HuH-7.5 (cell line): ENCODE results near the gene CALML3.

Experiments
- DNase-seq: peaks from one replicate; pipeline ENCODE4 v3.0.0; 2011; ENCODE audit warnings: low spot score

The CALML3 gene

DNA sequence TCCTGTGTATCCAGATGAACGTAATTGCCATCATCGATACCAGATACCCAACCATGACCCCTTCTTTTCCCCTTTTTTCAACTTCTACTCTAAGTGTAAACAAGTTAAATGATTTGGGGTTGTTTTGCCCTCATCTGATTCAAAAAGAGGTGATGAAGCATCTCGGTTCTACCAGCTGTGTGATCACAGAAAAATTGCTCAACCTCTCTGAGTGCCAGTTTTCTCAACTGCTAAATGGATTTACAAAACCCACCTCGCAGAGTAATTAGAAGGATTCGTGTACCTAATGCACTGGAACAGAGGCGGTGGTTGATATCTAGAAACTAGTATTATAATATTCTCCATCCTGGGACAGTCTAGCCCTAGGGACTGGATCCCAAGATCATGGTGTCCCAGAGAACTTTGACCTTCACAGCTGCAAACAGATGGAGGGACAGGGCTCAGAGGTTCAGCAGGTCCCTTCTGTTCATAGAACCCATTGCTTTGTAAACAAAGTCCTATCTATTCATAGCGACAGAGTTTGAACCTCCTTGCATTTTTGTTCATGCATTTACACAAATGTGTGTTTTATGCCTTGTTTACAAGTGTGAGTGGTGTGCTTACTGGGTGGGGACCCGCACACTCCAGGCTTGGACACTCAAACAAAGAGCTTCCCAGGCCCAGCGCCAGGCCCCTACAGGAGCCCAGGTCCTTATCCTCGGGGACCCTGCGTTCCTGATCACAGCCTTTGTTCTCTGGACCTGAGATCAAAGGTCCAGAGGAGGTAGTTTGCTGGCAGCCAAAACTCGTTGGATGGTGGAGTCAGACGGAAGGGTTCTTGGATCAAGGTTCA is 46.4 kb downstream of the CALML3 start:
- DNase-seq = no peak

DNA sequence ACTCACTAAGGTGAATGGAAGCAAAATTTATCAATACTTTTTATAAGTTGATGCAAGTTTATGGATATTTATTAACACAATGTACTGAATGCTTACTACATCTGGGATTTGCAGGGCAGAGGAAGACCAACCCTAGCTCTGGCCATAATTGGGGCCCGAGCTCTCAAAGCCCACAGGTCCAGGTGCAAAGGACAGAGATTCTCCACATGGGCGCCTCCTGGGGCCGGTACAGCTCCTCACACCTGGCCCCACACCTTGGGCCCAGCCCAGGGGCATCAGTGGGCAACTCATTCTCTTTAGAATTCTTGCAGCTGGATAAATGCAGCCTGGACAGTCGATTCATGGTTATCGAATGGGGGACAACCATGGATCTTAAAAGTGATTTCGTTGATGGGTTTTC is 47.1 kb downstream of the CALML3 start:
- DNase-seq = no peak

DNA sequence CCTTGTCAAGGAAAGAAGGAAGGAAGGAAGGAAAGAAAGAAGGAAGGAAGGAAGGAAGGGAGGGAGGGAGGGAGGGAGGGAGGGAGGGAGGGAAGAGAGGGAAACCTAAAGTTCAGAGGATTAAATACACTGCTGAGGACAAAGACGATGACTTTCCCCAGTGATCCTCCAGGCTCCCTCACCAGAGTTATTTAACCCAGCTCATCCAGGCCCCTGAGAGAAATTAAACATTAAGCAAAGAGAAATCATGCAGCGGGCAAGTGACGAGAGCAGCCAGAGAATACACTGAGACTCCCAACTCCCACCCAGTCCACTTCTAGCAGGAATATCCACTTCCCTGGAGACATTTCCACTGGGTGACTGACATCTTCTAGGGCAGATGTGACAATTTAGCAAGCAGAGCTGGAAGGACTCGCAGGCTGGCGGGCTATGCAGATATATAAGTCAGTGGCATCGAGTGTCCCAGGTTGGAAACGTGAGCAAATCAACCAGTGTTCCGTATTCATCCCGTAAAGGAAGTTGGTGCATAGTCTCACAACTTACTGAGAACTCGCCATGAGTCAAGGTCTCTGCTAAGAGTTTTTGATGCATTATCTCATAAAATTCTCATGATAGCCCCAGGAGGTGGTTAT is 48.7 kb downstream of the CALML3 start:
- DNase-seq = no peak

DNA sequence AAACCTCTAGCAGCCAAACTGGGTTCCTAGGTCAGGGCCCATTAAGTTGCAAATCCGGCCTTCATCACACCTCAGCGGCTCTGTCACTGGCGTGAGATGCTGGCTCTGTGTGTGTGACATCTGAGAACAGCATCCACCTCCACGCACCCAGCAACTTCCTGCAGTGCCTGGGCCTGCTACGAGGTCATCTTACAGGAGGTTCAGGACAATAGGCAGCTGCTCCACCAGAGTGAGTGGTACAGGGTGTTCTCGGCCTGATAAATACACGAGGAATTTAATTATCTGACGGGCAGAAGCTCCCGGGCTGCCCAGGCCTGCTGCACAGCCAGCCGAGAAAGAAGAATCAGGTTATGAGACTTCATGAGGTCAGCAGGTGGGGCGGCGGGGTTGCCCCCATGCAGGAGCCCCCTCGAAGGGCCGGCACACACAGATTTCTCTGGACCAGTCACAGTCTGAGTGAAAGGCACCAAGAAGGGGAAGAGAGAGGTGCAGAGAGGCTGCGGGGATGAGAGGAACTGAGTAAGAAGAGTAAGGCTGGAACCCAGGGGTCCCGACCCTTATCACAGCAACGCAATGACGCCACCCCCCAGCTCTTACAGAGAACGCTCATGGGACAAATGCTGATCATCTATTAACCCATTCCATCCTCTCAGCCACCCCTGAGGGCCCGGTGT is 49.3 kb downstream of the CALML3 start:
- no peak for DNase-seq

DNA sequence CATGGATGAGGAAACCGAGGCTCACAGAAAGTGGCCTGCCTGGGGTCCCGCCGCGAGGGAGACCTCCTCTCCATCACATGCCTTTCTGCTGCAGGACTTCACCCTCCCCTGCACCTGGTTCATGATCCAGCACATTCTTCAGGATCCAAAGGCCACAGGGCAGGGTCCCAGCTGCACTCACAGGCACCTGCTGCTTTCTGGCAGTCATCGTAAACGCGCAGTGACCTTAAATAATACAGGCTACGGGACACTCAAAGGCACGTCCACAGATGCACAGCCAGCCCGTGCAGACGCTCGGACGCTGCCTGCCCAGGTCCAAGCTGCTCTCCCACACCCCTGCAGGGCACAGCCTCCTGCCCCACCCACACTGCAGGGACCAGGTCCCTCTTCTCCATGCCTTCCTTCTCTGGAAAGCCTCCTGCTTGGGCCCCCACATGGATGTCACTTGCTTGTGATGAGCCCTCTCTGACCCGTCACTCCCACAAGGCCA is 49.9 kb downstream of the CALML3 start:
- no peak for DNase-seq

DNA sequence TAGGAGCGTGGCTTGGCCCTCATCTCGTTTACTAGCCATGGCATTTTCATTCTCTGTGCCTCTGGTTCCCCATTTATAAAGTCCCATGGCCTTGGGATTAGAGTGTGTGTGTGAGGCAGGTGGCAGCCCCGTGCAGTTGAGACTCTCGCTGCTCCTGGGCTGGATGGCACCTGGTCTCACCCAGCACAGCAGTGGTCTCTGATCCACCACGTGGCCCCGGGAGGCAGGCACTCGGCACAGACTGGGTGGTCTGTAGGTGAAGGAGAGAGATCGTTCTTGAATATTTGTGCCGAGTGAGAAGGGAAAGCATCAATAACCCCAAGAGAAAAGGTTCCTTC is 50.4 kb downstream of the CALML3 start:
- no peak for DNase-seq

DNA sequence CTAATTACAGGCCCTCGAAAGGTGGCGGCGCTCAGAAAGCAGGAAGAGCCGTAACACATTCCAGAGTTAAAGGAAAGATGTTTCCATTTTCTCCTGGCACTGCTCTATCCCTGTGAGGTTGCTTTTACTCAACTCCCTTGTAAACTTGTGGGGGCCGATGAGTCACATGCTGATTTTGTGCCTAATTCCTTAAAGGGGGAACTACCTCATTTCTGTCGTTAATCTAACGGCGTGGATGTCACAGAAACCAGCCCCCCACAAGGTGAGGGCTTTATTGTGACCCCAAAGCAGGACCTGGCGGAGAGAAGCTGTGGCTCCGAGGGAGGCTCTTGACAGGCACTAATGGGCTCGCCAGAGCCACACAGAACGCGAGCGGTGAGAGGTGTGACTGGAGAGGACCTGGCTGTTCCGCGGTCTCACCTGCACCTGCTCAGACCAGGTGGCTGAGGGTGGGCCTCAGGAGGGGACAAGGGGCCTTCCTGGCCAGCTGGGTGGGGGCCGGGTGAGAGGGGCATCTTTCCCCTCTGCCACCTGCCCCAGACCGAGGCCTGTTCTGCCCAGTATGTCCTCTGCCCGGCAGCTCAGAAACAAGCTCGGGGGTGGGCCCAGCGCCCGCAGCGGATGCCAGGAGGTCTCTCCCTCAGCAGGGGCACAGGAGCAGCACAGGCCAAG is 50.9 kb downstream of the CALML3 start:
- no peak for DNase-seq

DNA sequence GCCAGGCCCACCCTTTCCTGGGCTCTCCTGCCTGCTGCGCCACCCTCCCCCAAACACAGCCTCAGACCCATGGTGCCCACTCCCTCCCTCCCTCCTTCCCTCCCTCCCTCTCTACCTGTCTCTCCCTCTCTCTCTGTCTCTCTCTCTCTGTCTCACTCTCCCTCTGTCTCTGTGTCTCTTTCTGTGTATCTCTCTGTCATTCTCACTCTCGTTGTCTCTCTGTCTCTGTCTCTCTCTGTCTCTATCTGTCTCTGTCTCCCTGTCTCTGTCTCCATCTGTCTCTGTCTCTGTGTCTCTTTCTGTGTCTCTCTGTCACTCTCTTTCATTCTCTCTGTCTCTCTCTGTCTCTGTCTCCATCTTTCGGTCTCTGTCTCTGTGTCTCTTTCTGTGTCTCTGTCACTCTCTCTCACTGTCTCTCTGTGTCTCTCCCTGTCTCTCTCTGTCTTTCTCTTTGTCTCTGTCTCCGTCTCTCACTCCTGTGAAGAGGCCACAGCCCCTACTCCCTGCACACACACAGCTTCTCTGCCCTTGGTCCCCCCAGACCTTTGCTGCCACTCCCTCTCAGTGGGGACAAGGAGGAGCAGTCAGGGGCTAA is 51.5 kb downstream of the CALML3 start:
- DNase-seq = no peak
